ENCODE measurements around the gene HIGD1C.

GRCh38 chr12:50952510-50952909, at the start of gene HIGD1C:
- TF ChIP-seq, protein P1, sequence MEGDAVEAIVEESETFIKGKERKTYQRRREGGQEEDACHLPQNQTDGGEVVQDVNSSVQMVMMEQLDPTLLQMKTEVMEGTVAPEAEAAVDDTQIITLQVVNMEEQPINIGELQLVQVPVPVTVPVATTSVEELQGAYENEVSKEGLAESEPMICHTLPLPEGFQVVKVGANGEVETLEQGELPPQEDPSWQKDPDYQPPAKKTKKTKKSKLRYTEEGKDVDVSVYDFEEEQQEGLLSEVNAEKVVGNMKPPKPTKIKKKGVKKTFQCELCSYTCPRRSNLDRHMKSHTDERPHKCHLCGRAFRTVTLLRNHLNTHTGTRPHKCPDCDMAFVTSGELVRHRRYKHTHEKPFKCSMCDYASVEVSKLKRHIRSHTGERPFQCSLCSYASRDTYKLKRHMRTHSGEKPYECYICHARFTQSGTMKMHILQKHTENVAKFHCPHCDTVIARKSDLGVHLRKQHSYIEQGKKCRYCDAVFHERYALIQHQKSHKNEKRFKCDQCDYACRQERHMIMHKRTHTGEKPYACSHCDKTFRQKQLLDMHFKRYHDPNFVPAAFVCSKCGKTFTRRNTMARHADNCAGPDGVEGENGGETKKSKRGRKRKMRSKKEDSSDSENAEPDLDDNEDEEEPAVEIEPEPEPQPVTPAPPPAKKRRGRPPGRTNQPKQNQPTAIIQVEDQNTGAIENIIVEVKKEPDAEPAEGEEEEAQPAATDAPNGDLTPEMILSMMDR (IDR thresholded peaks at IDR 0.05), result no peak
- TF ChIP-seq POLR2AphosphoS5 (IDR thresholded peaks at IDR 0.05) (no peak), POLR2A (IDR thresholded peaks at IDR 0.05) (no peak)
